IMR-90 (cell line): Measurements from ENCODE around the gene B4GALT1. TPM values are rescaled to one million over a fixed set of nuclear protein-coding genes. Genes with fewer than 3 reads are reported as not detected.

Source experiments
- ATAC-seq: fragments of 200-7000 bp; cut with Tn5 transposase; 2 replicates; pipeline ENCODE4 v1.9.1; 2020; ENCODE audit warnings: low read depth, mild to moderate bottlenecking, moderate library complexity
- BruUV-seq: library from RNA; stranded (reverse); fragments of 400-500 nt; replicated peaks from 2 replicates; lab custom pipeline; 2021; lab: Mats Ljungman, UMichigan
- CTCF ChIA-PET: fragments of 300-600 bp; formaldehyde crosslinking; extraction: SDS; loops from one replicate; lab custom pipeline; 2021; ENCODE audit warnings: antibody characterized with exemption; lab: Yijun Ruan, JAX
- POLR2A ChIA-PET: fragments of 300-600 bp; sonication (Branson Sonifier 250); formaldehyde crosslinking; loops from one replicate; lab custom pipeline; 2022; ENCODE audit warnings: antibody characterized with exemption; ENCODE audit not compliant: unreplicated experiment; lab: Charles Lee
- DNase-seq: peaks from one replicate; pipeline ENCODE4 v3.0.0; 2013
- H2AFZ ChIP-seq: replicated peaks from 2 replicates; pipeline ENCODE3; 2013; ENCODE audit warnings: low read length, mild to moderate bottlenecking; ENCODE audit not compliant: poor library complexity
- H2AK5ac ChIP-seq: 2 replicates; pipeline ENCODE4 v1.6.1; 2013; ENCODE audit warnings: low read depth, low read length, inconsistent platforms
- H2AK9ac ChIP-seq: replicated peaks from 2 replicates; pipeline ENCODE3; 2013; ENCODE audit warnings: mild to moderate bottlenecking, low read depth, low read length, moderate library complexity; ENCODE audit not compliant: poor library complexity
- H2BK120ac ChIP-seq: 2 replicates; pipeline ENCODE4 v1.6.1; 2013; ENCODE audit warnings: low read depth, low read length, inconsistent platforms
- H2BK15ac ChIP-seq: 3 replicates; pipeline ENCODE4 v1.6.1; 2013; ENCODE audit warnings: low read depth, low read length, inconsistent platforms
- H2BK20ac ChIP-seq: 2 replicates; pipeline ENCODE4 v1.6.1; 2013; ENCODE audit warnings: low read depth, mild to moderate bottlenecking, inconsistent platforms, low read length, moderate library complexity
- H2BK5ac ChIP-seq: 2 replicates; pipeline ENCODE4 v1.6.1; 2013; ENCODE audit warnings: mild to moderate bottlenecking, low read depth, low read length, inconsistent platforms; ENCODE audit not compliant: poor library complexity, severe bottlenecking
- H3K14ac ChIP-seq: replicated peaks from 2 replicates; pipeline ENCODE4 v1.6.1; 2013; ENCODE audit warnings: low read depth, low read length, inconsistent platforms
- H3K18ac ChIP-seq: 2 replicates; pipeline ENCODE4 v1.6.1; 2013; ENCODE audit warnings: low read depth, low read length, control low read depth
- H3K23ac ChIP-seq: 2 replicates; pipeline ENCODE4 v1.6.1; 2013; ENCODE audit warnings: low read depth, low read length, inconsistent platforms
- H3K27ac ChIP-seq: 2 replicates; pipeline ENCODE4 v1.5.1; 2013; ENCODE audit warnings: mild to moderate bottlenecking, control low read depth, low read length; ENCODE audit not compliant: insufficient read depth
- H3K27me3 ChIP-seq: 2 replicates; pipeline ENCODE4 v1.6.1; 2013; ENCODE audit warnings: low read length; ENCODE audit not compliant: control insufficient read depth, insufficient read depth
- H3K36me3 ChIP-seq: 2 replicates; pipeline ENCODE4 v1.6.1; 2013; ENCODE audit warnings: low read length, mixed read lengths; ENCODE audit not compliant: control insufficient read depth, insufficient read depth
- H3K4ac ChIP-seq: 2 replicates; pipeline ENCODE4 v1.6.1; 2013; ENCODE audit warnings: low read depth, low read length, inconsistent platforms
- H3K4me1 ChIP-seq: 2 replicates; pipeline ENCODE4 v1.6.1; 2013; ENCODE audit warnings: low read length, mixed read lengths; ENCODE audit not compliant: control insufficient read depth, insufficient read depth
- H3K4me2 ChIP-seq: 2 replicates; pipeline ENCODE4 v1.6.1; 2013; ENCODE audit warnings: low read depth, mild to moderate bottlenecking, control low read depth, low read length, moderate library complexity
- H3K4me3 ChIP-seq: 2 replicates; pipeline ENCODE4 v1.5.1; 2013; ENCODE audit warnings: low read depth, mild to moderate bottlenecking, control low read depth, low read length, moderate library complexity; ENCODE audit not compliant: insufficient read depth
- H3K56ac ChIP-seq: 2 replicates; pipeline ENCODE4 v1.6.1; 2013; ENCODE audit warnings: low read length, inconsistent platforms; ENCODE audit not compliant: insufficient read depth; ENCODE audit errors: extremely low read depth
- H3K79me1 ChIP-seq, 2 experiments: 2 replicates each; pipeline ENCODE4 v1.6.1; 2013; ENCODE audit warnings: low read length in 2 of 2, inconsistent platforms in 1 of 2, low read depth in 1 of 2
- H3K9ac ChIP-seq: 2 replicates; pipeline ENCODE4 v1.6.1; 2013; ENCODE audit warnings: low read depth, low read length, control low read depth
- H3K9me1 ChIP-seq: 2 replicates; pipeline ENCODE4 v1.6.1; 2013; ENCODE audit warnings: low read length, inconsistent platforms; ENCODE audit not compliant: insufficient read depth
- H3K9me3 ChIP-seq: 2 replicates; pipeline ENCODE4 v1.6.1; 2013; ENCODE audit warnings: low read length; ENCODE audit not compliant: control insufficient read depth, insufficient read depth
- H4K20me1 ChIP-seq: 2 replicates; pipeline ENCODE4 v1.6.1; 2013; ENCODE audit warnings: low read length, inconsistent platforms; ENCODE audit not compliant: insufficient read depth
- H4K5ac ChIP-seq: 2 replicates; pipeline ENCODE4 v1.6.1; 2013; ENCODE audit warnings: mild to moderate bottlenecking, low read depth, low read length, control low read depth
- H4K8ac ChIP-seq, 2 experiments: 2 replicates each; pipeline ENCODE4 v1.6.1; 2013; ENCODE audit warnings: low read depth in 2 of 2, low read length in 2 of 2, control low read depth in 1 of 2, inconsistent platforms in 1 of 2
- H4K91ac ChIP-seq: 2 replicates; pipeline ENCODE4 v1.6.1; 2013; ENCODE audit warnings: low read depth, low read length, inconsistent platforms; ENCODE audit not compliant: insufficient read depth
- CEBPB ChIP-seq: IDR thresholded peaks from 2 replicates; pipeline ENCODE4 v1.6.1; 2012; ENCODE audit warnings: low read depth, low read length, improper control_type of control experiment
- CHD1 ChIP-seq: IDR thresholded peaks from 2 replicates; pipeline ENCODE4 v1.6.1; 2012; ENCODE audit warnings: low read depth, low read length, improper control_type of control experiment
- CTCF ChIP-seq: conservative IDR thresholded peaks from 2 replicates; pipeline ENCODE4 v1.5.1; 2012; ENCODE audit warnings: mild to moderate bottlenecking, low read depth, low read length, improper control_type of control experiment
- FOS ChIP-seq: fragments of 150-350 bp; IDR thresholded peaks from 2 replicates; pipeline ENCODE4 v1.6.1; 2016; ENCODE audit warnings: low read depth, low read length
- MXI1 ChIP-seq: IDR thresholded peaks from 2 replicates; pipeline ENCODE4 v1.6.1; 2012; ENCODE audit warnings: low read depth, mild to moderate bottlenecking, low read length, moderate library complexity, borderline replicate concordance
- RCOR1 ChIP-seq: IDR thresholded peaks from 2 replicates; pipeline ENCODE4 v1.6.1; 2012; ENCODE audit warnings: mild to moderate bottlenecking, low read length, improper control_type of control experiment; ENCODE audit not compliant: insufficient replicate concordance
- whole genome bisulfite sequencing, 2 experiments: methylation state at CpG; one replicate each; pipeline versions ENCODE4 v1.1.5 to v1.1.7; 2013; ENCODE audit warnings: missing lambda C conversion rate in 2 of 2; ENCODE audit not compliant: insufficient read length in 1 of 2; ENCODE audit errors: extremely low coverage in 2 of 2; 5-methylcytosine and 5-hydroxymethylcytosine counted together
- dilution Hi-C: fragments of 300-500 bp; cut with HindIII; formaldehyde crosslinking; loops from one replicate; pipeline ENCODE4 v1.14.3; 2018; ENCODE audit warnings: low sequenced_read_pairs; ENCODE audit not compliant: unreplicated experiment
- in situ Hi-C: fragments of 300-500 bp; cut with MboI; formaldehyde crosslinking; loops from 3 replicates; pipeline ENCODE4 v1.14.3; 2019; ENCODE audit warnings: low sequenced_read_pairs, inconsistent platforms, mixed read lengths
- intact Hi-C: fragments of 100-400 bp; cut with micrococcal nuclease; formaldehyde crosslinking; loops from 2 replicates; pipeline ENCODE4 v1.10.0; 2022
- polyA plus RNA-seq, 3 experiments: library from polyadenylated mRNA; depleted of rRNA; stranded (reverse); fragments of >200 nt; gene quantifications; 2 replicates each; pipeline ENCODE4 v1.2.3, GENCODE V29; 2012; ENCODE audit warnings: low replicate concordance in 1 of 3
- total RNA-seq: library from RNA; depleted of rRNA; stranded (reverse); fragments of >200 nt; gene quantifications from 2 replicates; pipeline ENCODE4 v1.2.3, GENCODE V29; 2012

B4GALT1 gene
- total and polyA plus RNA-seq, 2 of the 4 experiments (the other 2 are of a cell fraction): 8.8 to 37.8 TPM

GRCh38 chr9:33180526-33181184 is 13.5 kb upstream of the B4GALT1 start:
- peak overlapping the region; percentile 85 for H2BK5ac ChIP-seq
- H3K36me3 ChIP-seq: no peaks in the 10 kb centered on the region
- peak overlapping the region; percentile 18; the same call in 1 of the 2 replicates for H3K14ac ChIP-seq
- H3K23ac ChIP-seq: 0 out of 2 replicates have a peak overlapping the region, but pooled peaks have one; percentile 7
- dilution Hi-C loops: no loop called here
- H3K4me1 ChIP-seq: peaks cover 11% of the 10 kb centered on the region
- peak overlapping the region; percentile 63 for H2BK120ac ChIP-seq
- H3K9ac ChIP-seq: no peak overlapping the region
- peak overlapping the region; percentile 60 for H2BK20ac ChIP-seq
- peak overlapping the region; percentile 54; the same call in 1 of the 3 replicates for H2BK15ac ChIP-seq
- POLR2A ChIA-PET: no interaction called here
- no CpG with 5 or more reads among the region's 8 CpGs for WGBS, 2 experiments
- intact Hi-C loops: no loop called here
- peaks cover 5% of the 10 kb centered on the region; the same call in 1 of the 2 replicates for H3K9me1 ChIP-seq
- DNase-seq (peak; percentile 70), ATAC-seq (peak; percentile 82)
- peak overlapping the region; percentile 54; the same call in 1 of the 2 replicates for H4K91ac ChIP-seq
- peak overlapping the region; percentile 51 for H2AFZ ChIP-seq
- peak overlapping the region; percentile 63; the same call in 1 of the 2 replicates for H3K18ac ChIP-seq
- no peak overlapping the region for H3K4me3 ChIP-seq
- no peak overlapping the region for H3K56ac ChIP-seq
- no peaks in the 10 kb centered on the region for H3K79me1 ChIP-seq
- H2AK5ac ChIP-seq: peak overlapping the region; percentile 37; the same call in 1 of the 2 replicates
- peak overlapping the region; percentile 13; the same call in 1 of the 2 replicates for H3K4me2 ChIP-seq
- CTCF ChIA-PET: no interaction called here
- peak overlapping the region; percentile 59 for H3K4ac ChIP-seq
- BruUV-seq: no TSS peak
- no peaks in the 10 kb centered on the region for H3K9me3 ChIP-seq
- peak overlapping the region; percentile 56; the same call in 1 of the 2 replicates for H4K5ac ChIP-seq
- no peak for TF ChIP-seq FOS
- TF ChIP-seq CHD1: no peak
- no peak for TF ChIP-seq MXI1
- no peak for TF ChIP-seq RCOR1
- TF ChIP-seq CTCF: no peak
- TF ChIP-seq CEBPB: peak; percentile 41; the same call in 1 of the 2 replicates
- H4K8ac ChIP-seq: peak overlapping the region; percentile 24 to 42; a peak in 3 of 4 replicates
- no peaks in the 10 kb centered on the region for H3K27me3 ChIP-seq
- H2AK9ac ChIP-seq: no peak overlapping the region
- no peaks in the 10 kb centered on the region for H4K20me1 ChIP-seq
- in situ Hi-C loops: no loop called here
- peak overlapping the region; percentile 56 for H3K27ac ChIP-seq
